WTC11 (cell line): ENCODE results near the gene NPAS3. TPM values are rescaled to one million over a fixed set of nuclear protein-coding genes. Genes with fewer than 3 reads are reported as not detected.

Source experiments
- ATAC-seq: fragments of 200-7000 bp; cut with Tn5 transposase; 2 replicates; pipeline ENCODE4 v1.10.0; 2021; ENCODE audit warnings: mild to moderate bottlenecking, moderate library complexity
- CTCF ChIA-PET: fragments of 300-600 bp; sonication (Branson Sonifier 250); formaldehyde crosslinking; loops from one replicate; lab custom pipeline; 2021; ENCODE audit warnings: antibody characterized with exemption; lab: Charles Lee
- POLR2A ChIA-PET: fragments of 350-600 bp; sonication (Branson Sonifier 250); formaldehyde crosslinking; loops from one replicate; lab custom pipeline; 2021; ENCODE audit warnings: antibody characterized with exemption; lab: Charles Lee
- DNase-seq: peaks from one replicate; pipeline ENCODE4 v3.0.0; 2021; ENCODE audit warnings: low spot score
- H3K27ac Mint-ChIP-seq: 2 replicates; pipeline ENCODE4 v1.8.0; 2021; ENCODE audit warnings: mixed read lengths
- H3K27me3 Mint-ChIP-seq: 2 replicates; pipeline ENCODE4 v1.8.0; 2021; ENCODE audit warnings: low read depth, mild to moderate bottlenecking, moderate library complexity, mixed read lengths
- H3K36me3 Mint-ChIP-seq: 2 replicates; pipeline ENCODE4 v1.8.0; 2021; ENCODE audit warnings: mixed read lengths
- H3K4me1 Mint-ChIP-seq: 2 replicates; pipeline ENCODE4 v1.8.0; 2022; ENCODE audit warnings: mixed read lengths
- H3K4me3 Mint-ChIP-seq: 2 replicates; pipeline ENCODE4 v1.8.0; 2021; ENCODE audit warnings: mild to moderate bottlenecking, moderate library complexity, mixed read lengths
- H3K9me3 Mint-ChIP-seq: 2 replicates; pipeline ENCODE4 v1.8.0; 2021; ENCODE audit warnings: mixed read lengths
- ARID4B ChIP-seq: sonication (generic); formaldehyde crosslinking; IDR thresholded peaks from 2 replicates; pipeline ENCODE4 v1.8.0; 2023; ENCODE audit warnings: missing genetic modification reagents, mild to moderate bottlenecking, borderline replicate concordance
- CBFB ChIP-seq: sonication (generic); formaldehyde crosslinking; IDR thresholded peaks from 2 replicates; pipeline ENCODE4 v1.8.1; 2022; ENCODE audit warnings: mild to moderate bottlenecking, low read depth, missing genetic modification reagents
- CREB1 ChIP-seq: sonication (generic); formaldehyde crosslinking; IDR thresholded peaks from 2 replicates; pipeline ENCODE4 v1.8.0; 2023; ENCODE audit warnings: mild to moderate bottlenecking, missing genetic modification reagents
- CTCF ChIP-seq: fragments of 200-600 bp; IDR thresholded peaks from 2 replicates; pipeline ENCODE4 v1.8.0; 2022; ENCODE audit warnings: antibody characterized with exemption
- ESRRA ChIP-seq: sonication (generic); formaldehyde crosslinking; IDR thresholded peaks from 2 replicates; pipeline ENCODE4 v1.8.1; 2022; ENCODE audit warnings: mild to moderate bottlenecking, missing genetic modification reagents, borderline replicate concordance
- FOXK1 ChIP-seq: sonication (generic); formaldehyde crosslinking; IDR thresholded peaks from 2 replicates; pipeline ENCODE4 v1.8.0; 2022; ENCODE audit warnings: mild to moderate bottlenecking, moderate library complexity, missing genetic modification reagents
- HMGXB4 ChIP-seq: sonication (generic); formaldehyde crosslinking; IDR thresholded peaks from 2 replicates; pipeline ENCODE4 v1.8.1; 2023; ENCODE audit warnings: mild to moderate bottlenecking, moderate library complexity, missing genetic modification reagents
- MAX ChIP-seq: sonication (generic); formaldehyde crosslinking; IDR thresholded peaks from 2 replicates; pipeline ENCODE4 v1.8.0; 2022; ENCODE audit warnings: mild to moderate bottlenecking, missing genetic modification reagents
- SMAD4 ChIP-seq: sonication (generic); formaldehyde crosslinking; IDR thresholded peaks from 2 replicates; pipeline ENCODE4 v1.8.0; 2022; ENCODE audit warnings: mild to moderate bottlenecking, missing genetic modification reagents
- USF1 ChIP-seq: sonication (generic); formaldehyde crosslinking; IDR thresholded peaks from 2 replicates; pipeline ENCODE4 v1.8.0; 2022; ENCODE audit warnings: mild to moderate bottlenecking, missing genetic modification reagents
- ZNF219 ChIP-seq: sonication (generic); formaldehyde crosslinking; IDR thresholded peaks from 2 replicates; pipeline ENCODE4 v1.8.0; 2023; ENCODE audit warnings: missing genetic modification reagents, mild to moderate bottlenecking, borderline replicate concordance
- ZNF281 ChIP-seq: sonication (generic); formaldehyde crosslinking; IDR thresholded peaks from 2 replicates; pipeline ENCODE4 v1.8.0; 2023; ENCODE audit warnings: mild to moderate bottlenecking, missing genetic modification reagents
- ZNF423 ChIP-seq: fragments of 250-450 bp; sonication (Bioruptor Pico); IDR thresholded peaks from 2 replicates; pipeline ENCODE4 v2.1.2; 2022; ENCODE audit warnings: mild to moderate bottlenecking, moderate library complexity
- ZNF532 ChIP-seq: fragments of 250-450 bp; sonication (Bioruptor Pico); IDR thresholded peaks from 2 replicates; pipeline ENCODE4 v1.9.0; 2021; ENCODE audit warnings: mild to moderate bottlenecking, borderline replicate concordance
- ZNF671 ChIP-seq: fragments of 250-450 bp; sonication (Bioruptor Pico); IDR thresholded peaks from 2 replicates; pipeline ENCODE4 v1.8.0; 2021; ENCODE audit warnings: mild to moderate bottlenecking
- total RNA-seq: library from RNA; stranded (reverse); gene quantifications from 3 replicates; pipeline ENCODE4 v1.2.3, GENCODE V29; 2021

Gene NPAS3
- total RNA-seq, 1 experiment from 2014 or later = 3.2 TPM

GRCh38 chr14:33342299-33342974 lies 403.8 kb downstream of the NPAS3 start:
- POLR2A ChIA-PET = no interaction called here
- H3K27ac Mint-ChIP-seq = no peak overlapping the region
- TF ChIP-seq ZNF532 (CRISPR knock-in tag) = no peak
- no peak for TF ChIP-seq ZNF219 (CRISPR knock-in tag)
- TF ChIP-seq ZNF423 (CRISPR knock-in tag) = no peak
- no peak for TF ChIP-seq ARID4B (CRISPR knock-in tag)
- no peak for TF ChIP-seq SMAD4 (CRISPR knock-in tag)
- no peak for TF ChIP-seq ESRRA (CRISPR knock-in tag)
- TF ChIP-seq CREB1 = no peak
- TF ChIP-seq ZNF671 = no peak
- TF ChIP-seq ZNF281 = no peak
- TF ChIP-seq MAX (CRISPR knock-in tag) = no peak
- no peak for TF ChIP-seq FOXK1 (CRISPR knock-in tag)
- no peak for TF ChIP-seq USF1 (CRISPR knock-in tag)
- TF ChIP-seq HMGXB4 (CRISPR knock-in tag) = no peak
- no peak for TF ChIP-seq CTCF
- no peak for TF ChIP-seq CBFB
- DNase-seq = no peak
- H3K4me1 Mint-ChIP-seq = peaks cover 43% of the 10 kb centered on the region
- H3K27me3 Mint-ChIP-seq = no peaks in the 10 kb centered on the region
- peak; percentile 84 for ATAC-seq
- H3K4me3 Mint-ChIP-seq = no peak overlapping the region
- H3K9me3 Mint-ChIP-seq = peaks cover 7% of the 10 kb centered on the region
- H3K36me3 Mint-ChIP-seq = peaks cover 3% of the 10 kb centered on the region
- CTCF ChIA-PET = interaction anchor here (0.7 kb wide), 1 partner anchor 8 kb away, joined by 3 read pairs; no protein-coding TSS in a partner anchor
